NCI-H1930 (cell line): Measurements from ENCODE around the gene KIAA1671.
A peak's percentile ranks its signal among the peaks of the same experiment; 100 is the strongest.
"Not testable (repeated sequence)": the region's sequence is repeated elsewhere in the genome, so short reads cannot be mapped to it uniquely, and the experiment has no call there.

ENCODE experiments used
- DNase-seq, 2 experiments: peaks; one replicate each; lab custom pipeline; 2025; lab: John Stamatoyannopoulos, UW

KIAA1671 gene

DNA sequence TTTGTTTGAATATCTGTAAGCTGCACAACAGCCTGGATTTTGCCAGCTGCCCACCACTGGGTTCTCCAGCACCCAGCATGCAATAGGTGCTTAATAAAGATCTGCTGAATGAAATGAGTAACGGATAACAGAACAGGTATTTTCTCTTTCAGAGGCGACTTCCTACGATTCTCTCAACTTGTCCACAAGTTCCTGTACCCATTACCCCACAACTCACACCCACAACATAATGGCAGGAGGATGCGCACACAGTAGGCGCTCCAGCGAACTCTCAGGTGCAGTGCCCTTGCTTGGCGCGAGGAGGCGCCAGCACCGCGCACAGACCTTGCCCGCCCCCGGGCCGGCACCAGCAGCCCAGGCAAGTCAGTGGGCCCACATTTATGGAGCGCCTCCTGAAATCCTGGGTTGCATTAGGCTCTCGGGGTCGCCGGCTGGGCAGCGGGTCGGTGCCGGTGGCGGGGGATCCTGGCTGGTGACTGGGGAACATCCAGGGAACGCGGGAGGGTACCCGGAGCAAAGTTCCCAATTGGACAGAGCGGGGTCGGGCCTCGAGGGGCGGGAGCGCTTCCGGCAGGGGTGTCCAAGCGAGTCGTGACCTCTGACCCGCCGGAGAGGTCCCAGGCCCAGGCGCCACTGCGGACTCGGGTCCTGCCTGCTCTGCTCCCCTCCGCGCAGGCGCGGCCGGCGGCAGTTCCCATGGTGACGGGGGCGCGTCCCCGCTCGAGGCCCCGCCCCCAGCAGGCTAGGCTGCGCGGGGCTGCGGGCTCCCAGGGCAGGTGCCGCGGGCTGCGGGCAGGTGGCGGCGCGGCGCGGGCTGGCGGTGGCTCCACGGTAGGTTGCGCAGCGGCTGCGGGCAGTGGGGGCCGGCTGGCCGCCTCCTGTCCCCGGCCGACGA lies at the start of gene KIAA1671:
Gene KIAA1671, plus strand, starts transcription at position 775 of the 895 bp plus-strand sequence. CDS start 75,284 bp downstream, outside the sequence.
- DNase-seq: peak; percentile 82 to 93

DNA sequence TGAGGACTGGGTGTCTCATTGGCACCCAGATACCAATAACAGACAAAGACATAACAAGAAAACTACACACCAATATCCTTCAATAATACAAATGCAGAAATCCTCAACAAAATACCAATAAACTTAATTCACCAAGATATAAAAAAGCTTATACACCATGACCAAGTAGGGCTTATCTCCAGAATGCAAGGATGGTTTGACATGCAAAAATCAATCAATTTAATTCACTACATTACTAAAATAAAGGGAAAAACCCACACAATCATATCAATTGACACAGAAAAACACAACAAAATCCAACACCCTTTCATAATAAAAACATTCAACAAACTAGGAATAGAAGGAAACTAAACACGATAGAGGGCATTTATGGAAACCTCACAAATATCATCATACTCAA lies 46.6 kb upstream of the KIAA1671 start:
- DNase-seq: no peak

DNA sequence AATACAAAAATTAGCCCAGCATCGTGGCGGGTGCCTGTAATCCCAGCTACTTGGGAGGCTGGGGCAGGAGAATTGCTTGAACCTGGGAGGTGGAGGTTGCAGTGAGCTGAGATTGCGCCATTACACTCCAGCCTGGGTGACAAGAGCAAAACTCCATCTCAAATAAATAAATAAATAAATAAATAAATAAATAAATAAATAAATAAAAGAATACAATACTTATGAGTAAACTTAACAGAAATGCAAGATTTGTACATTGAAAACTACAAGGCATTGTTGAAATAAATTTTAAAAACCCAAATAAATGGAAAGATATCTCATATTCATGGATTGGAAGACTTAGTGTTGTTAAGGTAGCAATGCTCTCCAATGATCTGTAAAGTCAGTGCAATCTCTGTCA lies 45.4 kb upstream of the KIAA1671 start:
- DNase-seq: not testable (repeated sequence)

DNA sequence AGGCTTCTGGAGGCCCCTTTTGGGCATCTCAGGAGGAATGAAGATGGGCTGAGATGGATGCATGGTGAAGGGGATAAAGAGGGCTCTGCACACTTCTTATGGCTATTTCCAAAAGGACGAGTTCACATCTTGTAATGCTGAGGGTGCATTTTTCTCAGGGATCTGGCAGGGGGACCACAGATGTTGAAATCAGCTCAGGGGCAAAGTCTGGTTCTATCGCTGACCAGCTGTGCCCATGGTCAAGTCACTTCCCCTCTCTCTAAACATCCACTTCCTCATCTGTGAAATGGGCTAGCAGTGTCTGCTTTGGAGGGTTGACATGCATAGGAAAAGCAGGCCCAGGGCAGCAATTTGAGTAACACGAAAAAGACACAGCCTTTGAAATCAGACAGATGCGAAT lies 32.5 kb upstream of the KIAA1671 start:
- DNase-seq: no peak

DNA sequence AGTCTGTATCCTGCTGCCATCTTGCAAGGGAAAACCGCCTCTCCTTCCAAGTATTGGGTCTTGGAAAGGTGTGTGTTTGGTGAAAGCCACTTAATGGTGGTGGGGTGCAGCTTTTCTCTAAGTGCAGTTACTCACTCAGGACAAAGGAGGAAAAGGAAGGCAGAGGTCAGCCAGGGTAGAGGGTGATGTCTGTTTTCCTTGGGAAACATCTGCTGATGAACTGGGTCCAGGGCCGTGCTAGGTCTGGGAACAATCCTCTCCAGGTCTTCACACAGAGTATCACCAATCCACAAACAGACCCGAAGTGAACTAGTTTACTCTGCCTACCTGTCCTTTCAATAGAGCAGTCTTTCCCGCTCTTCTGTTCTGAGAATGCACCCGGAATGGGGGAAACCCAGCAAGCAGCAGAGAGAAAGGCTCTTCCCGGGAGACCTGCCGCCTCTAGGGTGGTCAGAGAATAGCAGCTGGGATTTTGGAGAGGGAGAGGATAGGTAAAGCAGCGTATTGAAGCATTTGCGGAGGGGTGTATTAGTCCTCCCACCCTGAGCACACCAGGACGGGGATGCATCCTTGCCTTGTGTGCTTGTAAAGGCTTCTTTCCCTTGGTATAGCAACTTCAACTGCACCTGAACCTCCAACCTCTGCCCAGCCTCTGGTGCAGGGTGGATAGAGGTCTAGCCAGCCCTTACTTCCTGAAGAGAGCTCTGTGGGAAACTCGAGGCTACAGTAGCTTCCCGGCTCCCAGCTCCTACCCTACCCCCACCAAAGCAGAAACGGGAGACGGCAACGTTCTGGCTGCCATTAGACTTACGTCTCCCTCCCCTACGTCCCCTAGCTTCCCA lies 26.7 kb upstream of the KIAA1671 start:
- no peak for DNase-seq

DNA sequence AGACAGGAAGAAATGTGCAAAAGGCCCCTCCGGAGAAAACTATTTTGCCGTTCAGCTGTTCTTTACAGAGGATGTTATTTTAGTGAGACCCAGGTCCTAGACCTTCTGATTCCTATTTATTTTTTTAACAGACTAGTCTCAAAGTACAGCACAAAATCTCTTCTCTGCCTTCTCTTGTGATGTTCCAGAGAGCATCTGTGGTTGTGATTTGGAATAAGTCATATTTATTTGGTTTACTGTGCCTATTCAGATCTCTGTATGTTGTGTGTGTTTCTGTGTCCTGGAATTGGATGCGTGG lies 26.1 kb upstream of the KIAA1671 start:
- no peak for DNase-seq

DNA sequence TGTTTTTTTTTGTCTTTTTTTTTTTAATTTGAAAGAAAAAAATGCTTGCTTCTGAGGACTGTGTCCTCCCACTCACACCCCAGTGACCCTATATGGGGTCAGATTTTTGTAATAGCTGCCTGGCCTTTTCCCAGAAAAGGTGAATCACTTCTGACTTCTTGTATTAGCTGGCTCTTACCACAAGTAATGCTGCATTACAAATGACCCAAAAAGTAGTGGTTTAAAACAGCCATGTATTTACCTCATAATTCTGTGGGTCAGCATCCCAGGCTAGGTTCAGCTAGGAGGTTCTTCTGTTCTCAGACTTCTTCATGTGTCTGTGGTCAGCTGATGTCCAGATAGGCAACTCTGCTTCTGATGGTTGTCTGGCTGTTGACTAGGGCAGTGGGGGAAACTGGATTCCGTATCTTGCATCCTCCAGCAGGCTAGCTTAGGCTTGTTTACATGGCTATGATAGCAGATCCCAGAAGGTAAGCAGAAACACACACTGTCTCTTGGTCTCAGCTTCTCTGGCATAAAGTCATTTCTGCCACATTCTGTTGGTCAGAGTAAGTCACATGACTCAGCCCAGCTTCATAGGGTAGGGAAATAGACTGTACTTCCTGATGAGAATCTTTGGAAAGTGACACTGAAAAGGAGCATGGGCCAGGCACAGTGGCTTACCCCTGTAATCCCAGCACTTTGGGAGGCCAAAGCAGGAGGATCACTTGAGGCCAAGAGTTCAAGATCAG lies 25.5 kb upstream of the KIAA1671 start:
- no peak for DNase-seq

DNA sequence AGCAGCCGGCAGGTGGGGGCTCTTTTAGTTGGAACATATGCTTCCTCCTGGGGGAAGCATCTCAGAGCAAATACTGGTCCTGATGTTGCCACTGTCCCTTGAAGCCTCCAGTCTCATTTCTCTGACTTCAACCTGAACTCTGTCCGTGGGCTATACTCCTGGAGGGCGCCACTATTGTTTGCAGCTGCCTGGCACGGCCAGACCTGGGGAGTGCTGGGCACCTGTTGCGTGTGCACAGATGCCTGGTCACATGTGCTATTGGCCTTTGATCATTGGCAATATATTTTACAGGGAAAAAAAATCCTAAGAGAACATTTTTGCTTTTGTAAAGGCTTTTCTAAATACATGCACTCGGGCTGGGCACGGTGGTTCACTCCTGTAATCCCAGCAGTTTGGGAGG lies 24.2 kb upstream of the KIAA1671 start:
- no peak for DNase-seq

DNA sequence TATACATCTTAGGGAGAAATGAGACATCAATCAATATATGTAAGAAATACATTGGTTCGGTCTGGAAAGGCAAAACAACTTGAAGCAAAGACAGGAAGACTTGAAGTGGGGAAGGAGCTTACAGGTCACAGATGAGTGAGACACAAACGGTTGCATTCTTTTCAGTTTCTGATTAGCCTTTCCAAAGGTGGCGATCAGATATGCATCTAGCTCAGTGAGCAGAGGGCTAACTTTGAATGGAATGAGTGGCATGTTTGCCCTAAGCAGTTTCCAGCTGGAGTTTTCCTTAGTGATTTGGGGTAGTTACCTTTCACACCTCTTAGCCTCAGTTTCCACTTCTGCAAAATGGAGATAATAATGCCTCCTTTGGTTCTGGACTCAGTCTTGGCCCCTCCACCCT lies 21.8 kb upstream of the KIAA1671 start:
- DNase-seq: no peak

DNA sequence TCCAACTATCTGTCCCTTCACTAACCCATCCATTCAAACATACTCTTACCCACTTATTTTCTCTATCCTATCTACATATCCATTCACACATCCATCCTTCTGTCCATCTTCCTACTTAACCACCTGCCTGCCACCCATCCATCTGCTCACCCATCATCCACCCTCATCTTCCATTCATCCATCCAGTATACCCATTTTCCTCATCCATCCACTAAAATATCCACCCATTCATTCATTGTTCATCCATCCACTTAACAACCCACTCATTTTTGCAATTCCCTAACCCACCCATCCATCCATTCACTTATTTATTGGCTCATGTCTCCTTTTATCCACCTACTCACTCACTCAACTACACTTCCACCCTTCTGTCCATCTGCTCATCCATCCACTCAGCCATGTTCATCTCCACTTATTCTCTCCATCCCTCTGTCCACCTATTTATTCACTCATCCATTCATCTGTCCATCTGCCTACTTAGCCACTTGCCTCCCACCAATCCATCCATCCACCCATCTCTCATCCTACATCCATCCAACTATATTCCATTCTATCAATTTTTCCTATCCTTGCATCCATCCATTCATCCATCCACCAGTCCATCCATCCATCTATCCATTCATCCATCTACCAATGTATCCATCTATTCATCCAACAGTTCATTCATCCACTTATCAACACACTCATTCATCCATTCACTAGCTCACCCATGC lies 16.6 kb upstream of the KIAA1671 start:
- no peak for DNase-seq

DNA sequence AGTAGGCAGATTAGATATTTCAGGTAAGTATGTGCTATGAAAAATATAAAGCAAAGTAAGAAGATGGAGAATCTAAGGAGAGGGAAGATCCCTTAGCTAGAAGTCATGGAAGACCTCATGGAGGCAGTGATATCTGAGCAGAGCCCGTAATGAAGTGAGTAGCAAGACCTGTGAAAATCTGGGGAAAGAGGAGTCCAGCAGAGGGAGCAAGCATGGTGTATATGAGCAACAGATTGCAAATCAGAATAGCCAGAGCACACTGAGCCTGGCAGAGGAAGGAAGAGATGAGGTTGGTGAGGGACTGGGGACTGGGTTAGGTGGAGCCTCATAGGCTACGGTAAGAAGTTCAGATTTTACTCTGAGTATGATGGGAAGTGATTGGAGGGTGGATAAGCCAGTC lies 15.4 kb upstream of the KIAA1671 start:
- peak in 1 of 2 experiments; percentile 32 for DNase-seq

DNA sequence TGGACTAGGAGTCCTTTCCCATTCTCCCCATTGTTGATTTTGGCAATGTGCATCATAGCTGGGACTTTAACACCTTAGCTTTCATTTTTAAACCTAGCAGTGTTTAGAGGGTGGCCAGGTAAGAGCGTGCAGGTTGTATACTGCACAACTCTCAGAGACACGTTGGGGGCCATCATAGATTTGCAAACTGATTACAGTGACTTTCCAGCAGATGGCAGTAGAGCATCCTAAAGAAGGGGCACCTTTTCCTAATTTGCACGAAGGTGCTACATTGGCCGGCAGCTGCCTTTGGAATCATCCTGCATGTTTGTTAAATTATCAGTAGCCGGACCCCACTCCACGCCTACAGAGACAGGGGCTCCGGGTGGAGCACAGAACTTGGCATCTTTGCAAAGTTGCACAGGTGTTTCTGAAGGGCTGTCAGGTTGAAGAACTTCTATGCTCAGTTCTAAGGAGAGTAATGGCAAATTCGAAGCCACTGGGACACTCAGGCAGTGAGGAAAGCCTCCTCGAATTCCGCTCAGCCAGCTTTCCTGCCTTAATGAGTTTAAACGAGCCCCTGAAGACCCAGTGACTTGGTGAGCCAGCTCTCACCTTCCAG lies 13.7 kb upstream of the KIAA1671 start:
- DNase-seq: peak in 1 of 2 experiments; percentile 35

DNA sequence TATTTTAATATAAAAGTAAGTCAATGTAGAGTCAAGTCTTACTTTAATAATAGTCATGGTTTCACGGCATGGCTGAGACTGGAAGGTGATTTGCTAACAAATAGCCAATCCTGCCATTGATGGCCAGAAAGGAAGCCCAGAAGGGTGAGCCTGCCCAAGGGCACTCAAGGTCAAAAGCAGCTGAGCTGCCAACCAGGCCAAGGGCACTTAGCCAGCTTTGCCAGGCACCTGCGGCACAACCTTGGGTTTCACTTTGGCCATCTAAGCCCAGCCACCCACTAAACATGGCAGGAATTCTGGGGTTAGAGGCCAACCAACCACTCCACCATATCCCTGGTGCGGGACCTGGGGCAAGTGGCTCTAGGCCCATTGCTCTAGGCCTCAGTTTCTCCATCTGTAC lies 10.2 kb upstream of the KIAA1671 start:
- no peak for DNase-seq

DNA sequence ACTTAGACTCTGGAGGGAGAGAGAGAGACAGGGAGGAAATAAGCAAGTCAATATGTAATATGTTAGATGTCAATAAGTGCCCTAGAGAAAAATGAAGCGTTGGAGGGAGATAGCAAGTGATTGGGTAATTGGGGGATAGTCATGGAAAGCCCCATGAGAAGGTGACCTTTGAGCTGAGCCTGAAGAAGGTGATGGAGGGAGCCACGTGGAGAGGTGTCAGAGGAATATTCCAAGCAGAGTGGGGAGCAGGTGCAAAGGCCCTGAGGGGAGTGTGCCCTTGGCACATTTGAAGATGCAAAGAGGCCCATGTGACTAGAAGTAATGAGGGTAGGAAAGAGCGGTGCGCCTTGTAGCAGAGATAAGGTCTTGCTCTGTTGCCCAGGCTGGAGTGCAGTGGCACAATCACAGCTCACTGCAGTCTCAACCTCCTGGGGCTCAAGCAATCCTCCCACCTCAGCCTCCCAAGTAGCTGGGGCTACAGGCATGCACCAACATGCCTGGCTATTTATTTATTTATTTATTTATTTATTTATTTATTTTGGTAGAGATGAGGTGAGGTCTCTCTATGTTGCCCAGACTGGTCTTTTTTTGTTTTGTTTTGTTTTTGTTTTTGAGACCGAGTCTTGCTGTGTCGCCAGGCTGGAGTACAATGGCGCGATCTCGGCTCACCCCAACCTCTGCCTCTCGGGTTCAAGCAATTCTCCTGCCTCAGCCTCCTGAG lies 8.1 kb upstream of the KIAA1671 start:
- DNase-seq: no peak

DNA sequence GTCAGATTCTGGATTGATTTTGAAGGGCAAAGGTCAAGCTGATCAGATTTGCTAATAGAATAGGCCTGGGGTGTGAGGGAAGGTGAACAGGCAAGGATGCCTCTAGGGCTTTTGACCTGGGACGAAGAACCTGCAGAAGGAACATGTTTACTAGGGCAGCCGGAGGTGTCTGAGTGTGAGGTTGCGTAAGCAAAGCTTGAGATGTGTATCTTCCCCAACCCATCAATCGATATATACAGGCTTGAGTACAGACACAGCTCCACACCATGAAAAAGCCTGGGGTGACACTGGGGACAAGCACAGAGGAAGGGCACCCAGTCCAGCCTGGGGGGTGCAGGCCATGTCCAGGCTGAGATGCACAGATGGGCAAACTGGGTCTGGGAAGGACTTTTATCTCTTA lies 7.1 kb upstream of the KIAA1671 start:
- DNase-seq: no peak

DNA sequence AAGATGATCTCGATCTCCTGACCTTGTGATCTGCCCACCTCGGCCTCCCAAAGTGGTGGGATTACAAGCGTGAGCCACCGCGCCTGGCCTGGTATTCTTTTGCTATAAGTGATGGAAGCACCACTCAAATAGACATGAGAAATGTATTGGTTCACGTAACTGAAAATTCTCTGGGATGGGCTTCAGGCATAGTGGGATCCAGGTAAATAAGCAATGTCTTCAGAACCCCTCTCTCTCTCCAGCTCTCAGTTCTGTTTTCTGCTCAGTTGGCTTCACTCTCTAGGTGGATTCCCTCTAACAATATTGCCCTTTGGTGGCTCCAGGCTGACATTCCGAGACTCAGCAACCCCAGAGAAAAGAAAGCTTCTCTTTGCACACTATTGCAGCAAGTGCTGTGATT lies 5.1 kb upstream of the KIAA1671 start:
- no peak for DNase-seq

DNA sequence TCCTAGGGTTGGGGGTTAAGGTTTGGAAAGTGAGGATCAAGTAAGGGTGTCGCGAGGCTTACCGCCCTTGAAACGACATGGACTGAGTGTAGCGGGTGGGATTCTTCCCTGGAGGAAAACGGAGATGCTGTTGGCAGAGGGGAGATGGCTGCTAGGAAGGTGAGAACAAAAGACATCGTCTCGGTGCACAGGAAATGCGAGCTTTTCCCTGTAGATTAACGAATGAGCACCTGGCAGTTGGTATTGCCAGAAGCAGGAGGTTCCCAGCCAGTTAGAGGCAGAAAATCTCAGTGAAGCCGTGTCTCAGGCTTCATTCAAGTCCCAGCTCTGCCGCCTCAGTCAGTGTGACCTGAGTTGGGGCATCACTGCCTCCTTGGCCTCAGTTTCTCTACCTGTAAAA lies 4.6 kb upstream of the KIAA1671 start:
- no peak for DNase-seq

DNA sequence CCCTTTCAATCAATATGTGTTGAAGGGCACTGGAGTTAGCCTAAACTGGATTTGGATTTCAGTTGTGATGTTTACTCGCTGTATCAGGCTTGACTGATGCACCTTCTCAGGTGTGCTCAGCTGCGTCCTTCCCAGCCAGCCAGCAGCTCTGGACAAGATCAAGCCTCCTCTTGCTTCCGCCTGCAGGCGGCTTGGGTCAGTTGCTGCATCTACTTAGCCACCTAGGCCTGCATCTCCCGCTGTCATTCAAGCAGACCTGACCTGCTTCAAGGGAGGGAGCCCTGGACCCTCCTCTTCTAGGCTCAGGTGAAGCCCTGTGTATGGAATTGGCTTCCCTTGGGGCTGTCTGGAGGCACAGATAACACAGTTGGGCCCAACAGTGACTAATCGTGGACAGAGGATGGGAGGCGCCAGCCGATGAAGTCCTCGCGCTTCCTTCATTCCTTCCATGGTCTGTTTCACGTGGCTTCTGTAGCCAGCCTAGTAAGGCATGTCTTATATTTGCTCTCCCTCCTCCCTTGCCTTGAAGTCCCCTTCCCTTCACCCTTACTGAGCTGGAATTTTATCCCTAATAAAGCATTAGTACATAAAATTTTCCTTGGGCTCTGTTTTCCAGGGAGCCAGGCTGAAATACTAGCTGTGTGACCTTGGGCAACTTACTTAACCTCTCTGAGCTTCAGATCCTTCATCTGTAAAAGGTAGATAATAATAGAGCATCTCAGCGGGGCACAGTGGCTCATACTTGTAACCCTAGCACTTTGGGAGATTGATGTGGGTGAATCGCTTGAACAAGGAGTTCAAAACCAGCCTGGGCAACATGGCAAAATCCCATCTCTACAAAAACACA lies 3.9 kb upstream of the KIAA1671 start:
- DNase-seq: no peak

DNA sequence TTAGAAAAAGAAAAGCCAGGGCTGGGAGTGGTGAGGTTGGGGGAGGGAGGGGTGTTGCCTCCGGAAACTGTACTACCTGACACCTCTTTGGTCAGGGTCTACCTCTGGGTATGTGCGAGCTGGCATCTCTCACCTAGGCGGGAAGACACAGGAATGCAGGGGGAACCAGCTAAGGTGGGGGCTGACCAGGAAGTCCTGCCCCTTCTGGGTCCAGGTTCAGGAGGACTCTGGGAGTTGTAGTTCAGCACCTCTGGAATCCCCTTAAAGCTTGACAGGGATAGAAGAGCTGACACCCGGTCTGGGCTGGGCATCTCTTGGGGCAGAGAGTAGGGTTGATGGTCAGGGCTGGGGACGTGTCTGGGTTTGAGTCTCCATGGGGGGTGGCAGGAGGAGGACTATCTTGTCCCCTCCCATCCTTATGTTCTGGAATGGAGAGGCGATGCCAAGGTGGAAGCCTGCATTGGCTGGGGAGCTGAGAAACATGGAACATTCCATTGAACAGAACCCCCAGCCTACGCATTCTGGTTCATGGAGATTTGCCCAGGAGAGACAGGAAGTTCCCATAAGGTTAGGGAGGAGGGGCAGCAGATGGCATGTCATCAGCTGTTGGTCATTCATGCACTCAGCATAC lies 2.1 kb upstream of the KIAA1671 start:
- peak; percentile 21 to 43 for DNase-seq
